GM10266 (cell line): Measurements from ENCODE around the gene DNAH1.

Source experiments
- DNase-seq: peaks from one replicate; pipeline ENCODE4 v3.0.0; 2012; ENCODE audit errors: extremely low spot score
- TF ChIP-seq, protein P1 (sequence below): IDR thresholded peaks from 2 replicates; pipeline ENCODE4 v1.5.1; 2012; ENCODE audit warnings: mild to moderate bottlenecking, low read depth; ENCODE audit not compliant: control insufficient read depth, insufficient read depth; ENCODE audit errors: missing control alignments

The DNAH1 gene

DNA sequence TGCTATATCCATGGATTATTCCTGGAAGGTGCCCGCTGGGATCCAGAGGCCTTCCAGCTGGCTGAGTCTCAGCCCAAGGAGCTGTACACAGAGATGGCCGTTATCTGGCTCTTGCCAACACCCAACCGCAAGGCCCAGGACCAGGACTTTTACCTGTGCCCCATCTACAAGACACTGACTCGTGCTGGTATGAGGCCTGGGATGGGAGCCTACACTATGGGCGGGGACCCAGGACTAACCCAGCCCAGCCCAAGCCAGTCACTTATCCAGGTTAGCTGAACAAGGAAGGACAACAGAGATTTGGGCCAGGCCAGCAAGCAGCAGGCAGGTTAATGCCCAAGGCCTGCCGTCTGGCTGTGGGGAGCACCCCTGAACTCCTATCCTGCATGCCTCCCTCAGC is 83.5 kb downstream of the DNAH1 start:
- no peak for DNase-seq
- TF ChIP-seq, protein P1, sequence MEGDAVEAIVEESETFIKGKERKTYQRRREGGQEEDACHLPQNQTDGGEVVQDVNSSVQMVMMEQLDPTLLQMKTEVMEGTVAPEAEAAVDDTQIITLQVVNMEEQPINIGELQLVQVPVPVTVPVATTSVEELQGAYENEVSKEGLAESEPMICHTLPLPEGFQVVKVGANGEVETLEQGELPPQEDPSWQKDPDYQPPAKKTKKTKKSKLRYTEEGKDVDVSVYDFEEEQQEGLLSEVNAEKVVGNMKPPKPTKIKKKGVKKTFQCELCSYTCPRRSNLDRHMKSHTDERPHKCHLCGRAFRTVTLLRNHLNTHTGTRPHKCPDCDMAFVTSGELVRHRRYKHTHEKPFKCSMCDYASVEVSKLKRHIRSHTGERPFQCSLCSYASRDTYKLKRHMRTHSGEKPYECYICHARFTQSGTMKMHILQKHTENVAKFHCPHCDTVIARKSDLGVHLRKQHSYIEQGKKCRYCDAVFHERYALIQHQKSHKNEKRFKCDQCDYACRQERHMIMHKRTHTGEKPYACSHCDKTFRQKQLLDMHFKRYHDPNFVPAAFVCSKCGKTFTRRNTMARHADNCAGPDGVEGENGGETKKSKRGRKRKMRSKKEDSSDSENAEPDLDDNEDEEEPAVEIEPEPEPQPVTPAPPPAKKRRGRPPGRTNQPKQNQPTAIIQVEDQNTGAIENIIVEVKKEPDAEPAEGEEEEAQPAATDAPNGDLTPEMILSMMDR = no peak

DNA sequence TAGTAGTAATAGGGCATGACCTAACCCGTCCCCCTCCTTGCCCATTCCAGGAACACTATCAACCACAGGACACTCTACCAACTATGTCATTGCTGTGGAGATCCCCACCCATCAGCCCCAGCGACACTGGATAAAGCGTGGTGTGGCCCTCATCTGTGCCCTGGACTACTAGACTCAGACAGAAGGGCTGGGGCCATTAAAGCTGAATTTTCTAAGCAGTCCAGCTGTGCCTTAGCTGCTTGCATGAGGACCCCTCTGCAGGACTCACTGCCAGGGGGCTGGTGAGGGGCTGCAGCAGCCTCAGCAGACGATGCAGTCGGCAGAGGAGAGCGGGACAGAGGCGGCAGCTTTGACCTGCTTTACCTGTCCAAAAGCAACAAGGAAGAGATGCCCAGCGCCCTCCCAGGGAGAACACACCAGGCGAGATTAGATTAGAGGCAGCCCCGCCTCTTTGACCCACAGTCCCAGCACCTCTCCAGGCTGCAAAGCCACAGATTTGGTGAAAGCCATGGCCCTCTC is 84.2 kb downstream of the DNAH1 start:
- no peak for DNase-seq
- TF ChIP-seq, protein P1 = no peak

DNA sequence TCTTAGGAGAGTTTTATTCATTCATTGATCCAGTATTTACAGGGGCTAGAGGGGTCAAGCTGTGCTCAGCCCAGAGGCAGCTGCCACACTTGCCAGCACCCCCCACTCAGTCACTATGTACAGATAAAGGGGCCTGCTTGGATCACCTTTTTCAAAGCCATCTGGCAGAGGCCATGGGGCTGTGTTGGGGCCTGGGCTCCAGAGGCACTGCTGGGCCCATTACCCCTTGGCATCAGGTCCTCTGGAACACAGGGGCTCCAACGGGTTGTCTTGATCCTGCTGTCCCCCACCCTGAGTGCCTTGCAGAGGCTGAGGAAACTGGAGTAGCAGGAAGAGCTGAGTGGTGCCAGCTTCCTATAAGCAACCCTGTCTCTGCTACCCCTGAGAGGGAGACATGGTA is 84.9 kb downstream of the DNAH1 start:
- DNase-seq = no peak
- TF ChIP-seq, protein P1 = no peak

DNA sequence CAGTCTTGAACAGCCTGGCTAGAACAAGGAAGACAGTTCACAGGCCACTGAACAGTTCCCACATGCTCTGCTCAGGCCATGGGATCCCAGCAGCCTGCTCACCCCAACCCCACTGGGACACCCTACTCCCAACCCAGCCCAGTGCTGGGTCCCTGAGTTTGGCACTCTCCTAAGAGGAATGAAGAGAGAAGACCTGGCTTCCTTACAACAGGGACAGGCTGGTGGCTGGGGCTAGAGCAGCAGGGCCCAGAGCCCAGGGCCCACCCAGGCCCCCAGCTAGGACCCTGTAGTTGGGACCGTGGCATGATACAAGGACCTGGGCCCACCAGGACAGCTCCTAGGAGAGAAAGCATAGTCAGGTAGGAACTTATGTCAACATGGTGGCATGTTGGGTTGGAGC is 85.4 kb downstream of the DNAH1 start:
- TF ChIP-seq, protein P1 = no peak
- no peak for DNase-seq

DNA sequence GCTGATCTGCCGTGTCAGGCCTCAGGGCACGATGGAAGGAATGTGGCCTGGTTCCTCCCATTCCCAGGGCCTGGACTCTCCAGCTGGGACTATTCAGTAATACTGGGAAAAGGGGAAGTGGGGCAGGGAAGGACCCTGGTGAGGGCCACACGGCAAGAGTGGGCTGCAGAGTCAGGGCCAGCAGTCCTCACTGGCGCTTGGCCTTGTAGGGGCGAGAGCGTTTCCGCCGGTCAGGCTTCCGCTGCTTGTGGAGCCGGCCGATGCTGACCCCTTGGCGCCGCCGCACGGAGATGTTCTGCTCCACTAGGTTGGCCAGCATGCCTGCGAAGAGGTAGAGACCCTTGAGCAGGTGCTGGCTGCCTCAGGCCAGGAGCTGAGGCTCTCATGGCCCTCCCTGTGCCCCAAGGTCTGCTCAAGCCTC is 86.0 kb downstream of the DNAH1 start:
- TF ChIP-seq, protein P1 = no peak

DNA sequence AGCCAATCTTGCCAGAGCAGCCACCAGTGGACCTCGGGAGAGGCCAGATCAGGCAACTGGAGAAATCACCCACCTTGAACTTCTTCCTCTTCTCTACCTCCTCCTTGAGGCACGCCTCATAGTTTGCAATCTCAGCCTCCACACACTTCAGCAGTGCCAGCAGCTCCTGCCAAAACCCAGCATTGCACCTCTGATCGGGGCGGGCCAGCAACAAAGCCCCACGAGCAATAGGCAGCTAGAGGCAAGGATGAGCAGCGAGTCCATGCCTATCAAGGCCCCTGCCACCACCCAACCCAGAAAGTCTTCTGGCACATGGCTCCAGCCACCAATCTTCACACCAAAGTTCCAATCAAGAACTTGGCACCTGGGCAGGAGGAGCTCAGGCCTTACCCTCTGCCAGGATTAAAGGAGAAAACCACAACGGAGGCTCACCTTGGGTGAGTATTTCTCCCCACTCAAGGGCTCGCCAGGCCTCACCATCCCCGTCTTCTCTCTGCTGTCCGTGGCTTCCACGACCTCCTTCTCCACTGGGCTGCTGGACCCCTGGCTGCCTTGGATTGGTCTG is 86.7 kb downstream of the DNAH1 start:
- TF ChIP-seq, protein P1 = no peak
- DNase-seq = no peak

More for the DNA sequence above, 86.0 kb downstream of the DNAH1 start:
- no peak for DNase-seq

DNA sequence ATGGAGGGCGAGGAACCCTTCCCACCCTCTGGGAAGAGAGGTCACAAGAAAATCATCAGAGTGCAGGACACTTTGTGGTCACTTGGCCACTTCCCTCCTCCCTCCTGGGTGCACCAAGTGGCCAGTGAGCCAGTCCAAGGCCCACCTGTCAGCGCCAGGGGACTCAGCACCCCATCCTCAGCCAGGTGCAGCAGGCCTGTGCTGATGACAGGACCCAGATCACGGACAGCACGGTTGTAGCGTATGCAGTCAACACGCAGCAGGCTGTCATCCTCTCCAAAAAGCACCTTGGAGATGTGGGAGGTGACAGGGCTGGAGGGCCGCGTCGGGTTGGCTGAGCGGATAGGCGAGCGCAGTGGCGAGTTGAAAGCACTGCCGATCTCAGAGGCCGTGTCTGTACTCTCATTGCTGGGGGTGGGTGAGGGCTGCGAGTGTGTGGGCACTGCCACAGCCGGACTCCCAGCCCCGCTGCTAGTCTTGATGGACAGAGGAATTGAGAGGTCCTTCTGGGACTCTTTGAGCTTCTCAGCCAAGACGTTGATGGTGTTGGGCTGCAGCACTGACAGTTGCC is 87.2 kb downstream of the DNAH1 start:
- DNase-seq = no peak
- TF ChIP-seq, protein P1 = no peak
